Panc1 (cell line): ENCODE data around the gene SNX1. TPM values are rescaled to one million over a fixed set of nuclear protein-coding genes. Genes with fewer than 3 reads are reported as not detected.

Source experiments
- ATAC-seq: fragments of 200-7000 bp; cut with Tn5 transposase; 2 replicates; pipeline ENCODE4 v1.9.1; 2020; ENCODE audit warnings: mild to moderate bottlenecking, moderate library complexity
- BruUV-seq: library from RNA; stranded (reverse); fragments of 400-500 nt; replicated peaks from 2 replicates; lab custom pipeline; 2021; lab: Mats Ljungman, UMichigan
- CTCF ChIA-PET: fragments of 300-600 bp; sonication (Branson Sonifier 250); formaldehyde crosslinking; loops from one replicate; lab custom pipeline; 2022; ENCODE audit warnings: antibody characterized with exemption; lab: Charles Lee
- POLR2A ChIA-PET: fragments of 300-600 bp; sonication (Branson Sonifier 250); formaldehyde crosslinking; loops from one replicate; lab custom pipeline; 2022; ENCODE audit warnings: antibody characterized with exemption; lab: Charles Lee
- DNase-seq: peaks from one replicate; pipeline ENCODE4 v3.0.0-alpha.2; 2010; ENCODE audit warnings: low read depth, low spot score
- H3K27ac ChIP-seq: 2 replicates; pipeline ENCODE4 v1.5.1; 2011; ENCODE audit warnings: mild to moderate bottlenecking, low read length, inconsistent platforms
- H3K27me3 ChIP-seq: fragments of 200-500 bp; sonication (Bioruptor generic); 2 replicates; pipeline ENCODE4 v1.6.0; 2014; ENCODE audit warnings: low read length, inconsistent platforms; ENCODE audit not compliant: control insufficient read depth, insufficient read depth
- H3K36me3 ChIP-seq: fragments of 200-500 bp; sonication (Bioruptor generic); 2 replicates; pipeline ENCODE4 v1.5.1; 2014; ENCODE audit warnings: inconsistent platforms, mild to moderate bottlenecking, low read length, moderate library complexity; ENCODE audit not compliant: control insufficient read depth, insufficient read depth
- H3K4me1 ChIP-seq: 2 replicates; pipeline ENCODE4 v1.5.1; 2011; ENCODE audit warnings: inconsistent platforms, mild to moderate bottlenecking, low read length, moderate library complexity; ENCODE audit not compliant: control insufficient read depth, insufficient read depth
- H3K4me3 ChIP-seq, 2 experiments: 2 replicates each; pipeline ENCODE4 v1.5.1; 2011 to 2012; ENCODE audit warnings: low read depth in 2 of 2, low read length in 2 of 2, mild to moderate bottlenecking in 2 of 2, inconsistent platforms in 1 of 2, moderate library complexity in 1 of 2
- H3K9me3 ChIP-seq: fragments of 200-500 bp; sonication (Bioruptor generic); 2 replicates; pipeline ENCODE4 v1.5.1; 2014; ENCODE audit warnings: low read depth, mild to moderate bottlenecking, inconsistent platforms, low read length, moderate library complexity; ENCODE audit not compliant: control insufficient read depth, insufficient read depth
- CTCF ChIP-seq: fragments of 450-650 bp; IDR thresholded peaks from 2 replicates; pipeline ENCODE4 v1.5.1; 2017; ENCODE audit warnings: mild to moderate bottlenecking
- POLR2AphosphoS5 ChIP-seq: IDR thresholded peaks from 2 replicates; pipeline ENCODE4 v1.6.1; 2012; ENCODE audit warnings: mild to moderate bottlenecking, low read depth, low read length, moderate library complexity
- SIN3A ChIP-seq: IDR thresholded peaks from 2 replicates; pipeline ENCODE4 v1.6.1; 2012; ENCODE audit warnings: low read depth, mild to moderate bottlenecking, low read length, moderate library complexity, borderline replicate concordance; ENCODE audit not compliant: insufficient read depth
- TCF7L2 ChIP-seq: IDR thresholded peaks from 2 replicates; pipeline ENCODE4 v1.6.1; 2011; ENCODE audit warnings: mild to moderate bottlenecking, low read depth, low read length, inconsistent platforms
- in situ Hi-C: cut with HindIII; loops from 2 replicates; pipeline ENCODE4 v1.10.0; 2016; ENCODE audit warnings: low sequenced_read_pairs, low pct_unique_long_range_greater_than_20kb
- intact Hi-C: fragments of 100-400 bp; cut with micrococcal nuclease; formaldehyde crosslinking; loops from one replicate; pipeline ENCODE4 v1.10.0; 2022; ENCODE audit not compliant: unreplicated experiment
- total RNA-seq: library from RNA; stranded (reverse); gene quantifications from one replicate; pipeline ENCODE4 v1.2.1, GENCODE V29; 2021; ENCODE audit not compliant: unreplicated experiment
- TF ChIP-seq, protein P1 (sequence below), 2 experiments: IDR thresholded peaks; 2 replicates each; pipeline ENCODE4 v1.6.1; 2011 to 2012; ENCODE audit warnings: low read depth in 2 of 2, control low read depth in 1 of 2, low read length in 1 of 2, mild to moderate bottlenecking in 1 of 2, moderate library complexity in 1 of 2; ENCODE audit not compliant: insufficient read depth in 1 of 2

SNX1 gene
- total RNA-seq, 1 experiment from 2014 or later = 96.2 TPM

GRCh38 chr15:64048781-64049460 lies 46.9 kb upstream of the SNX1 start:
- no peak for DNase-seq
- no peak overlapping the region for H3K27ac ChIP-seq
- intact Hi-C loops (loop anchor here (10.0 kb wide), 2 partner anchors 134 to 204 kb away; no protein-coding TSS in a partner anchor), in situ Hi-C loops (no loop called here)
- no peak for TF ChIP-seq SIN3A
- no peak for TF ChIP-seq CTCF
- no TSS peak for BruUV-seq
- H3K36me3 ChIP-seq = no peaks in the 10 kb centered on the region
- POLR2A ChIA-PET = no interaction called here
- no peak overlapping the region for H3K4me3 ChIP-seq
- H3K27me3 ChIP-seq = no peaks in the 10 kb centered on the region
- no peaks in the 10 kb centered on the region for H3K9me3 ChIP-seq
- CTCF ChIA-PET = no interaction called here
- no peak for ATAC-seq
- H3K4me1 ChIP-seq = peaks cover 14% of the 10 kb centered on the region

GRCh38 chr15:64050281-64051092 lies 45.3 kb upstream of the SNX1 start:
- Histone ChIP-seq H3K36me3 (no peaks in the 10 kb centered on the region), H3K27ac (no peak overlapping the region), H3K27me3 (no peaks in the 10 kb centered on the region), H3K4me1 (peaks cover 14% of the 10 kb centered on the region), H3K4me3 (no peak overlapping the region), H3K9me3 (no peaks in the 10 kb centered on the region)
- ChIA-PET CTCF (no interaction called here), POLR2A (no interaction called here)
- TF ChIP-seq, protein P1, sequence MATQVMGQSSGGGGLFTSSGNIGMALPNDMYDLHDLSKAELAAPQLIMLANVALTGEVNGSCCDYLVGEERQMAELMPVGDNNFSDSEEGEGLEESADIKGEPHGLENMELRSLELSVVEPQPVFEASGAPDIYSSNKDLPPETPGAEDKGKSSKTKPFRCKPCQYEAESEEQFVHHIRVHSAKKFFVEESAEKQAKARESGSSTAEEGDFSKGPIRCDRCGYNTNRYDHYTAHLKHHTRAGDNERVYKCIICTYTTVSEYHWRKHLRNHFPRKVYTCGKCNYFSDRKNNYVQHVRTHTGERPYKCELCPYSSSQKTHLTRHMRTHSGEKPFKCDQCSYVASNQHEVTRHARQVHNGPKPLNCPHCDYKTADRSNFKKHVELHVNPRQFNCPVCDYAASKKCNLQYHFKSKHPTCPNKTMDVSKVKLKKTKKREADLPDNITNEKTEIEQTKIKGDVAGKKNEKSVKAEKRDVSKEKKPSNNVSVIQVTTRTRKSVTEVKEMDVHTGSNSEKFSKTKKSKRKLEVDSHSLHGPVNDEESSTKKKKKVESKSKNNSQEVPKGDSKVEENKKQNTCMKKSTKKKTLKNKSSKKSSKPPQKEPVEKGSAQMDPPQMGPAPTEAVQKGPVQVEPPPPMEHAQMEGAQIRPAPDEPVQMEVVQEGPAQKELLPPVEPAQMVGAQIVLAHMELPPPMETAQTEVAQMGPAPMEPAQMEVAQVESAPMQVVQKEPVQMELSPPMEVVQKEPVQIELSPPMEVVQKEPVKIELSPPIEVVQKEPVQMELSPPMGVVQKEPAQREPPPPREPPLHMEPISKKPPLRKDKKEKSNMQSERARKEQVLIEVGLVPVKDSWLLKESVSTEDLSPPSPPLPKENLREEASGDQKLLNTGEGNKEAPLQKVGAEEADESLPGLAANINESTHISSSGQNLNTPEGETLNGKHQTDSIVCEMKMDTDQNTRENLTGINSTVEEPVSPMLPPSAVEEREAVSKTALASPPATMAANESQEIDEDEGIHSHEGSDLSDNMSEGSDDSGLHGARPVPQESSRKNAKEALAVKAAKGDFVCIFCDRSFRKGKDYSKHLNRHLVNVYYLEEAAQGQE (IDR thresholded peaks at IDR 0.05; ENCODE audit: insufficient read depth in 1 of 2, low read depth in 2 of 2, low read length in 1 of 2) = no peak
- intact Hi-C loops (no loop called here), in situ Hi-C loops (no loop called here)
- DNase-seq = no peak
- no peak for ATAC-seq
- BruUV-seq = no TSS peak

- in situ Hi-C loops (no loop called here), intact Hi-C loops (no loop called here)
- TF ChIP-seq CTCF (no peak), TCF7L2 (no peak), SIN3A (no peak), POLR2AphosphoS5 (no peak)
- TF ChIP-seq, protein P1 (IDR thresholded peaks at IDR 0.05; ENCODE audit: insufficient read depth in 1 of 2, low read depth in 2 of 2, low read length in 1 of 2) = no peak
- POLR2A ChIA-PET = no interaction called here
- Histone ChIP-seq H3K36me3 (no peaks in the 10 kb centered on the region), H3K27me3 (no peaks in the 10 kb centered on the region; the same call in 1 of the 2 replicates), H3K27ac (no peak overlapping the region), H3K4me3 (no peak overlapping the region), H3K9me3 (no peaks in the 10 kb centered on the region), H3K4me1 (peaks cover 14% of the 10 kb centered on the region)
- CTCF ChIA-PET = no interaction called here
- no peak for DNase-seq
- BruUV-seq = no TSS peak
- no peak for ATAC-seq
These were observed 44.7 kb upstream of the SNX1 start for GRCh38 chr15:64051093-64051402.
